RWPE2 (cell line): ENCODE results near the gene ZNF804A.

ENCODE experiments used
- ATAC-seq: fragments of 200-7000 bp; cut with Tn5 transposase; 3 replicates; pipeline ENCODE4 v1.9.1; 2021; ENCODE audit warnings: low read depth
- DNase-seq: peaks from one replicate; pipeline ENCODE4 v3.0.0-alpha.2; 2020; ENCODE audit warnings: low spot score
- H3K27ac ChIP-seq: fragments of 450-650 bp; 2 replicates; pipeline ENCODE4 v1.5.1; 2017; ENCODE audit warnings: mild to moderate bottlenecking; ENCODE audit not compliant: poor library complexity, severe bottlenecking
- H3K27me3 ChIP-seq: fragments of 250-450 bp; sonication (Bioruptor Pico); 2 replicates; pipeline ENCODE4 v1.5.1; 2021; ENCODE audit warnings: mild to moderate bottlenecking, moderate library complexity; ENCODE audit not compliant: insufficient read depth, poor library complexity, severe bottlenecking
- H3K36me3 ChIP-seq: fragments of 250-450 bp; sonication (Bioruptor Pico); 2 replicates; pipeline ENCODE4 v1.5.1; 2020; ENCODE audit warnings: low read depth, mild to moderate bottlenecking, moderate library complexity
- H3K4me1 ChIP-seq: fragments of 250-450 bp; sonication (Bioruptor Pico); 2 replicates; pipeline ENCODE4 v1.5.1; 2021; ENCODE audit warnings: mild to moderate bottlenecking, moderate library complexity; ENCODE audit not compliant: insufficient read depth, poor library complexity, severe bottlenecking
- H3K4me3 ChIP-seq: fragments of 250-450 bp; sonication (Bioruptor Pico); 2 replicates; pipeline ENCODE4 v1.5.1; 2021; ENCODE audit warnings: mild to moderate bottlenecking, moderate library complexity; ENCODE audit not compliant: severe bottlenecking
- H3K9me3 ChIP-seq: fragments of 250-450 bp; sonication (Bioruptor Pico); 2 replicates; pipeline ENCODE4 v1.5.1; 2021; ENCODE audit warnings: mild to moderate bottlenecking, moderate library complexity; ENCODE audit not compliant: severe bottlenecking
- TF ChIP-seq, protein P1 (sequence below): fragments of 450-650 bp; IDR thresholded peaks from one replicate; pipeline ENCODE4 v1.5.1; 2017; ENCODE audit warnings: mild to moderate bottlenecking, moderate library complexity; ENCODE audit not compliant: poor library complexity, severe bottlenecking

The ZNF804A gene

GRCh38 chr2:184835398-184835715 lies 237.0 kb downstream of the ZNF804A start:
- no peak for DNase-seq
- no peak overlapping the region for H3K4me3 ChIP-seq
- no peak for ATAC-seq
- H3K9me3 ChIP-seq: no peaks in the 10 kb centered on the region
- no peak overlapping the region for H3K27ac ChIP-seq
- TF ChIP-seq, protein P1, sequence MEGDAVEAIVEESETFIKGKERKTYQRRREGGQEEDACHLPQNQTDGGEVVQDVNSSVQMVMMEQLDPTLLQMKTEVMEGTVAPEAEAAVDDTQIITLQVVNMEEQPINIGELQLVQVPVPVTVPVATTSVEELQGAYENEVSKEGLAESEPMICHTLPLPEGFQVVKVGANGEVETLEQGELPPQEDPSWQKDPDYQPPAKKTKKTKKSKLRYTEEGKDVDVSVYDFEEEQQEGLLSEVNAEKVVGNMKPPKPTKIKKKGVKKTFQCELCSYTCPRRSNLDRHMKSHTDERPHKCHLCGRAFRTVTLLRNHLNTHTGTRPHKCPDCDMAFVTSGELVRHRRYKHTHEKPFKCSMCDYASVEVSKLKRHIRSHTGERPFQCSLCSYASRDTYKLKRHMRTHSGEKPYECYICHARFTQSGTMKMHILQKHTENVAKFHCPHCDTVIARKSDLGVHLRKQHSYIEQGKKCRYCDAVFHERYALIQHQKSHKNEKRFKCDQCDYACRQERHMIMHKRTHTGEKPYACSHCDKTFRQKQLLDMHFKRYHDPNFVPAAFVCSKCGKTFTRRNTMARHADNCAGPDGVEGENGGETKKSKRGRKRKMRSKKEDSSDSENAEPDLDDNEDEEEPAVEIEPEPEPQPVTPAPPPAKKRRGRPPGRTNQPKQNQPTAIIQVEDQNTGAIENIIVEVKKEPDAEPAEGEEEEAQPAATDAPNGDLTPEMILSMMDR: no peak
- H3K27me3 ChIP-seq: no peaks in the 10 kb centered on the region
- no peaks in the 10 kb centered on the region for H3K36me3 ChIP-seq
- H3K4me1 ChIP-seq: no peaks in the 10 kb centered on the region

DNA sequence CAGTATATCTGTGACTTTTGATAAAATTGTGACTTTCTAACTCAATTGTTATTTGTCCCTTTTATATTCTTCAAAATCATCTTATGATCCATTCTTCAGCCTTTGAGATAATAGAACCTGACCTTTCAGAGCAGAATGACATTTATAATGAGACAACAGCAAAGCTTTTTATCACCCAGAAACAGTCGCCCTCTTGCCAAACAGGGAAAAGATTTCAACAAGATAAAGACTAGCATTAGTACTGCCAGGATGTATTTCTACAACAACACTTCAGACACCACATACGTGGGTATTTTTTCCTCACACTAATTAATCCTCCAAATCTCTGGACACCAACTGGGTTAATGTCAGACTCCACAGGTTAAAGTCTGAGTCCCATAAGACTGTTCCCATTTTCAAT lies 249.0 kb downstream of the ZNF804A start:
- no peaks in the 10 kb centered on the region for H3K27me3 ChIP-seq
- no peaks in the 10 kb centered on the region for H3K36me3 ChIP-seq
- H3K9me3 ChIP-seq: no peaks in the 10 kb centered on the region
- no peak for ATAC-seq
- TF ChIP-seq, protein P1: no peak
- no peak overlapping the region for H3K4me3 ChIP-seq
- no peak for DNase-seq
- H3K27ac ChIP-seq: no peak overlapping the region
- no peaks in the 10 kb centered on the region for H3K4me1 ChIP-seq

- TF ChIP-seq, protein P1: no peak
- DNase-seq (no peak), ATAC-seq (no peak)
- Histone ChIP-seq H3K9me3 (no peaks in the 10 kb centered on the region), H3K4me3 (no peak overlapping the region), H3K27me3 (no peaks in the 10 kb centered on the region), H3K4me1 (no peaks in the 10 kb centered on the region), H3K27ac (no peak overlapping the region), H3K36me3 (no peaks in the 10 kb centered on the region)
Measured at GRCh38 chr2:184849516-184849915, 251.2 kb downstream of the ZNF804A start.

- ATAC-seq: no peak
- Histone ChIP-seq H3K36me3 (no peaks in the 10 kb centered on the region), H3K9me3 (no peaks in the 10 kb centered on the region), H3K4me1 (no peaks in the 10 kb centered on the region), H3K4me3 (no peak overlapping the region), H3K27me3 (no peaks in the 10 kb centered on the region), H3K27ac (no peak overlapping the region)
- TF ChIP-seq, protein P1: no peak
- DNase-seq: no peak
Measured at GRCh38 chr2:184851576-184851975, 253.2 kb downstream of the ZNF804A start.

DNA sequence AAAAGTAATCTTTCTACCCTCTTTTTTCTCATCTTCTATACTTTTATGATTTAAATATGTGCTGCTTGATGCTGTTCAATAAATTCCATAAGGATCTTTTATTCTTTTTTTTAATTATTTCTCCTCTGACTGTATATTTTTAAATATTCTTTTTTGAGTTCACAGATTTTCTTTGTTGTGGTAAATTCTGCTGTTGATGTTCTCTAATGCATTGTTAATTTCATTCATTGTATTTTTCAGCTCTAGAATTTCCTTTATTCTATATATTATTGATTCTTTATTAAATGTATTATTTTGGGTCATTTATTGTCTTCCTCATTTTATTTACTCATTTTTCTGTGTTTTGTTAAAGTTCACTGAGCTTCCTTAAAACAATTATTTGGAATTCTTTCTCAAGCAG lies 260.9 kb downstream of the ZNF804A start:
- TF ChIP-seq, protein P1: no peak
- Histone ChIP-seq H3K9me3 (peaks cover 4% of the 10 kb centered on the region), H3K27ac (no peak overlapping the region), H3K36me3 (no peaks in the 10 kb centered on the region), H3K27me3 (no peaks in the 10 kb centered on the region), H3K4me3 (no peak overlapping the region), H3K4me1 (no peaks in the 10 kb centered on the region)
- ATAC-seq (no peak), DNase-seq (no peak)
